Measurements from ENCODE around the gene ROR2.

ROR2 gene

DNA sequence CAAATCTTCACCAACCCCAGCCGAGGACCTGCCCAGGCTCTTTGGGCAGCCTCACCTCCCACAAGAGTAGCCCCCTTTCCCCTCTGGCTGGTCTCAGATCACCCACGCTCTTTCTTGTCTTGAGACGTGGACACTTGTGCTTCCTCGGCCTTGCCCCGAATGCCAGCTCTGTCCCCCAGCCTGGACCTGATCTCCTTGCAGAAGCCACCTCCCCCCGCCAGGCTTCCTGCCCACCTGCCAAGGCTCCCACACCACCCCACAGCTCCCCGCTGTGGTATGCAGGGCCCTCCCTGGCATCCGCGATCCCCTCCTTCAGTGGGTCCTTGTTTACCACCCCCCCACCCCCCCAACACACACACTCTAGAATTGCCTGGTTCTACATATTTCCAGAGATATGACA lies 133.7 kb downstream of the ROR2 start:
- Histone ChIP-seq H3K27me3 (ENCODE audit: low read length) (no peaks in the 10 kb centered on the region), H3K79me2 (ENCODE audit: insufficient read depth, low read length) (no peaks in the 10 kb centered on the region), H3F3A (ENCODE audit: insufficient read depth) (no peaks in the 10 kb centered on the region), H3K4me3 (ENCODE audit: insufficient read depth, low read length, poor library complexity, severe bottlenecking) (no peak overlapping the region), H3K9me2 (replicated peaks; ENCODE audit: insufficient read depth, low read length) (no peaks in the 10 kb centered on the region), H2AFZ (ENCODE audit: low read depth, low read length, severe bottlenecking) (no peak overlapping the region), H3K4me2 (ENCODE audit: low read depth, low read length, poor library complexity, severe bottlenecking) (no peak overlapping the region), H4K20me1 (ENCODE audit: low read depth, low read length) (no peaks in the 10 kb centered on the region), H3K9me3 (ENCODE audit: insufficient read depth, low read length) (no peaks in the 10 kb centered on the region), H3K36me3 (ENCODE audit: low read length) (no peaks in the 10 kb centered on the region), H3K27ac (ENCODE audit: low read depth, low read length) (no peak overlapping the region), H3K9ac (ENCODE audit: low read length) (no peak overlapping the region)
- TF ChIP-seq EZH2phosphoT487 (conservative IDR thresholded peaks at IDR 0.05; ENCODE audit: low read length), result no peak
- TF ChIP-seq, protein P1, sequence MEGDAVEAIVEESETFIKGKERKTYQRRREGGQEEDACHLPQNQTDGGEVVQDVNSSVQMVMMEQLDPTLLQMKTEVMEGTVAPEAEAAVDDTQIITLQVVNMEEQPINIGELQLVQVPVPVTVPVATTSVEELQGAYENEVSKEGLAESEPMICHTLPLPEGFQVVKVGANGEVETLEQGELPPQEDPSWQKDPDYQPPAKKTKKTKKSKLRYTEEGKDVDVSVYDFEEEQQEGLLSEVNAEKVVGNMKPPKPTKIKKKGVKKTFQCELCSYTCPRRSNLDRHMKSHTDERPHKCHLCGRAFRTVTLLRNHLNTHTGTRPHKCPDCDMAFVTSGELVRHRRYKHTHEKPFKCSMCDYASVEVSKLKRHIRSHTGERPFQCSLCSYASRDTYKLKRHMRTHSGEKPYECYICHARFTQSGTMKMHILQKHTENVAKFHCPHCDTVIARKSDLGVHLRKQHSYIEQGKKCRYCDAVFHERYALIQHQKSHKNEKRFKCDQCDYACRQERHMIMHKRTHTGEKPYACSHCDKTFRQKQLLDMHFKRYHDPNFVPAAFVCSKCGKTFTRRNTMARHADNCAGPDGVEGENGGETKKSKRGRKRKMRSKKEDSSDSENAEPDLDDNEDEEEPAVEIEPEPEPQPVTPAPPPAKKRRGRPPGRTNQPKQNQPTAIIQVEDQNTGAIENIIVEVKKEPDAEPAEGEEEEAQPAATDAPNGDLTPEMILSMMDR (IDR thresholded peaks at IDR 0.05; ENCODE audit: insufficient read depth, low read length, poor library complexity, severe bottlenecking), result no peak

DNA sequence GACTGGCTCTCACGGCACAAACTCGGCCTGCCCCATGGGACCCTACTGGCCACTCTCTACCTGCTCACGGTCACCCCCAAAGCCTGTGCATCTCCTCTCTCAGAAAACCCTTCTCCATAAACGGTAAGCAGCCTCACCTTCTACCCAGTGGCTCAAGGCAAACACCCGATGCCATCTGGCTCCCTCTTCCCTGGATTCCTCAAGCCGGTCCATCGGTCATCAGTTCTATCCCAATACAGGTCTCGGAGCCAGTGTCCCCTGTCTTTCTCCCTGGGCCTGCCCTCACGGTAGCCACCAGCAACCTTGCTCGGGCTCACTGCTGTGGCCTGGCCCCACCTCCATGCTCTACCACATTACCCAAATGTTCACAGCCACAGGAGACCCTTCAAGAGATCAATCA lies 134.1 kb downstream of the ROR2 start:
- TF ChIP-seq EZH2phosphoT487 (conservative IDR thresholded peaks at IDR 0.05; ENCODE audit: low read length), result no peak
- TF ChIP-seq, protein P1 (IDR thresholded peaks at IDR 0.05; ENCODE audit: insufficient read depth, low read length, poor library complexity, severe bottlenecking), result no peak

DNA sequence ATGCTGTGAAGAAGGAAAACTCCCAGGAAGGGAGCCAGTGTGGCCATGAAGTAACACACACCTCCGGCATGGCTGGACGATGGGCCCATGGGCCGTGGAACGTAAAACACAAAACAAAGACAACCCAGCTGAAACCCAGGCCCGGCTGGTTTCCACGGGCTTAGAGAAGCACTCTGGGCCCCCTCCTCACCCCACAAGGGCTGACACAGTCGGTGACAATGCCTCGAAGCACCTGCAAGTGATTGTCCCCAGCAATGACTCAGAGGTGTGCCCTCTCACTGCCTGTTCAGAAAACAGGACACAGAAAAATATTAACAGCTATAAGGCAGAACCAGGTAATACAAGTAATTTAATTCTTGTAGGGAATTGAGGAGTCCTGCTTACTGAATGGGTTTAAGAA lies 135.3 kb downstream of the ROR2 start:
- no peak overlapping the region for H3K9ac ChIP-seq (ENCODE audit: low read length)
- no peaks in the 10 kb centered on the region for H3K9me2 ChIP-seq (replicated peaks; ENCODE audit: insufficient read depth, low read length)
- H2AFZ ChIP-seq (ENCODE audit: low read depth, low read length, severe bottlenecking), result no peak overlapping the region
- H3K36me3 ChIP-seq (ENCODE audit: low read length), result no peaks in the 10 kb centered on the region
- TF ChIP-seq EZH2phosphoT487 (conservative IDR thresholded peaks at IDR 0.05; ENCODE audit: low read length), result no peak
- TF ChIP-seq, protein P1 (IDR thresholded peaks at IDR 0.05; ENCODE audit: insufficient read depth, low read length, poor library complexity, severe bottlenecking), result no peak
- no peaks in the 10 kb centered on the region for H3F3A ChIP-seq (ENCODE audit: insufficient read depth)
- H3K79me2 ChIP-seq (ENCODE audit: insufficient read depth, low read length), result no peaks in the 10 kb centered on the region
- H3K27ac ChIP-seq (ENCODE audit: low read depth, low read length), result no peak overlapping the region
- H3K9me3 ChIP-seq (ENCODE audit: insufficient read depth, low read length), result no peaks in the 10 kb centered on the region
- no peaks in the 10 kb centered on the region for H3K27me3 ChIP-seq (ENCODE audit: low read length)
- no peak overlapping the region for H3K4me2 ChIP-seq (ENCODE audit: low read depth, low read length, poor library complexity, severe bottlenecking)
- no peaks in the 10 kb centered on the region for H4K20me1 ChIP-seq (ENCODE audit: low read depth, low read length)
- no peak overlapping the region for H3K4me3 ChIP-seq (ENCODE audit: insufficient read depth, low read length, poor library complexity, severe bottlenecking)

More for the DNA sequence above, 134.1 kb downstream of the ROR2 start:
- H3F3A ChIP-seq (ENCODE audit: insufficient read depth), result no peaks in the 10 kb centered on the region
- H3K9me2 ChIP-seq (replicated peaks; ENCODE audit: insufficient read depth, low read length), result no peaks in the 10 kb centered on the region
- H3K79me2 ChIP-seq (ENCODE audit: insufficient read depth, low read length), result no peaks in the 10 kb centered on the region
- H3K27me3 ChIP-seq (ENCODE audit: low read length), result no peaks in the 10 kb centered on the region
- H2AFZ ChIP-seq (ENCODE audit: low read depth, low read length, severe bottlenecking), result no peak overlapping the region
- no peaks in the 10 kb centered on the region for H3K9me3 ChIP-seq (ENCODE audit: insufficient read depth, low read length)
- no peaks in the 10 kb centered on the region for H3K36me3 ChIP-seq (ENCODE audit: low read length)
- no peak overlapping the region for H3K4me2 ChIP-seq (ENCODE audit: low read depth, low read length, poor library complexity, severe bottlenecking)
- no peaks in the 10 kb centered on the region for H4K20me1 ChIP-seq (ENCODE audit: low read depth, low read length)
- H3K9ac ChIP-seq (ENCODE audit: low read length), result no peak overlapping the region
- H3K27ac ChIP-seq (ENCODE audit: low read depth, low read length), result no peak overlapping the region
- H3K4me3 ChIP-seq (ENCODE audit: insufficient read depth, low read length, poor library complexity, severe bottlenecking), result no peak overlapping the region
